Measurements from ENCODE around the gene DLG4. TPM values are rescaled to one million over a fixed set of nuclear protein-coding genes. Genes with fewer than 3 reads are reported as not detected.

The DLG4 gene
- total RNA-seq, 1 experiment from 2014 or later = 38.3 TPM

DNA sequence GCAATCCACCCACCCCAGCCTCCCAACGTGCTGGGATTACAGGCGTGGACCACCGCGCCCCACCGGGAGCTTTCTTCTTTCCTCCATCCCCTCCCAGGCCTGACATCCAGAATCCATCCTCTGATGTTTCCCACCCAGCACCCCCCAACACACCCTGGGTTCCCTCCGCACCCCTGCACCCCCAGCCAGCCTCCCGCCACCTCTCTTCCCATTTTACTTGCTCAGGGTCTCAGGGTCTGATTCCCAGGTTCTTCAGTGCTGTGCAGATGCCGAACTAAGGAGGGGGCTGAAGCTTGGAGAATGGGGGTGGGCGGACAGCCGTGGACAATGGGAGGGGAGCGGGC, 40.7 kb downstream of the DLG4 start:
- Histone ChIP-seq H4K20me1 (ENCODE audit: control insufficient read depth, insufficient read depth, insufficient read length) (no peaks in the 10 kb centered on the region), H3K14ac (ENCODE audit: insufficient read depth, low read length) (no peak overlapping the region), H2BK20ac (ENCODE audit: low read depth, low read length, poor library complexity, severe bottlenecking) (no peak overlapping the region), H3K27me3 (ENCODE audit: insufficient read depth, low read length) (peaks cover 5% of the 10 kb centered on the region; the same call in 1 of the 2 replicates), H2AFZ (ENCODE audit: low read length) (no peak overlapping the region), H3K56ac (ENCODE audit: insufficient read length, low read depth, low read length) (no peak overlapping the region), H3K9me3 (ENCODE audit: control insufficient read depth, low read depth, low read length) (no peaks in the 10 kb centered on the region), H4K91ac (ENCODE audit: insufficient read length, low read depth, low read length) (no peak overlapping the region), H2BK120ac (ENCODE audit: low read depth, low read length, poor library complexity, severe bottlenecking) (no peak overlapping the region), H2BK12ac (ENCODE audit: insufficient read length, low read depth, low read length) (no peak overlapping the region), H3K4me1 (ENCODE audit: insufficient read depth, low read length) (no peaks in the 10 kb centered on the region; the same call in 1 of the 2 replicates), H2AK5ac (ENCODE audit: insufficient read length, low read length) (no peak overlapping the region), H3K9ac (ENCODE audit: extremely low read depth, insufficient read length, low read length) (no peak overlapping the region), H3K18ac (ENCODE audit: insufficient read length, low read depth, low read length) (no peak overlapping the region), H3T11ph (ENCODE audit: low read length) (no peak overlapping the region), H3K79me1 (ENCODE audit: insufficient read depth, low read depth, low read length, poor library complexity, severe bottlenecking) (no peaks in the 10 kb centered on the region), H3K4me2 (ENCODE audit: insufficient read depth, insufficient read length, low read length) (no peak overlapping the region), H3K23me2 (ENCODE audit: insufficient read length, low read depth, low read length, poor library complexity, severe bottlenecking) (peaks cover 16% of the 10 kb centered on the region), H3K79me2 (ENCODE audit: insufficient read depth, low read length) (no peaks in the 10 kb centered on the region), H3K27ac (ENCODE audit: insufficient read length, low read depth, low read length) (no peak overlapping the region), H2BK15ac (ENCODE audit: low read depth, low read length) (no peak overlapping the region), H3K4ac (ENCODE audit: low read depth, low read length) (no peak overlapping the region), H3K23ac (ENCODE audit: insufficient read length, low read depth, low read length) (no peak overlapping the region), H2BK5ac (ENCODE audit: insufficient read length, low read length) (no peak overlapping the region), H4K8ac (replicated peaks; ENCODE audit: insufficient read length, low read depth, low read length) (no peak overlapping the region), H4K5ac (ENCODE audit: insufficient read length, low read depth, low read length) (no peak overlapping the region)
- no peak overlapping the region for H3K4me3 Mint-ChIP-seq
- peaks cover 23% of the 10 kb centered on the region for H3K27me3 Mint-ChIP-seq (ENCODE audit: low read depth)
- peaks cover 5 to 10% of the 10 kb centered on the region in 2 experiments; a peak in 3 of 4 replicates for H3K4me1 Mint-ChIP-seq
- no CpG with 5 or more reads among the region's 11 CpGs for WGBS (ENCODE audit: extremely low coverage, insufficient read length, low lambda C conversion rate)
- DNase-seq = no peak
- no peak overlapping the region for H3K27ac Mint-ChIP-seq
- H3K9me3 Mint-ChIP-seq = no peaks in the 10 kb centered on the region
- TF ChIP-seq, protein P1, sequence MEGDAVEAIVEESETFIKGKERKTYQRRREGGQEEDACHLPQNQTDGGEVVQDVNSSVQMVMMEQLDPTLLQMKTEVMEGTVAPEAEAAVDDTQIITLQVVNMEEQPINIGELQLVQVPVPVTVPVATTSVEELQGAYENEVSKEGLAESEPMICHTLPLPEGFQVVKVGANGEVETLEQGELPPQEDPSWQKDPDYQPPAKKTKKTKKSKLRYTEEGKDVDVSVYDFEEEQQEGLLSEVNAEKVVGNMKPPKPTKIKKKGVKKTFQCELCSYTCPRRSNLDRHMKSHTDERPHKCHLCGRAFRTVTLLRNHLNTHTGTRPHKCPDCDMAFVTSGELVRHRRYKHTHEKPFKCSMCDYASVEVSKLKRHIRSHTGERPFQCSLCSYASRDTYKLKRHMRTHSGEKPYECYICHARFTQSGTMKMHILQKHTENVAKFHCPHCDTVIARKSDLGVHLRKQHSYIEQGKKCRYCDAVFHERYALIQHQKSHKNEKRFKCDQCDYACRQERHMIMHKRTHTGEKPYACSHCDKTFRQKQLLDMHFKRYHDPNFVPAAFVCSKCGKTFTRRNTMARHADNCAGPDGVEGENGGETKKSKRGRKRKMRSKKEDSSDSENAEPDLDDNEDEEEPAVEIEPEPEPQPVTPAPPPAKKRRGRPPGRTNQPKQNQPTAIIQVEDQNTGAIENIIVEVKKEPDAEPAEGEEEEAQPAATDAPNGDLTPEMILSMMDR (conservative IDR thresholded peaks at IDR 0.05) = no peak
- H3K36me3 Mint-ChIP-seq (ENCODE audit: insufficient read depth in 1 of 3, low read depth in 3 of 3) = no peaks in the 10 kb centered on the region

Measured in H9 (cell line).